Measurements from ENCODE around the gene ZFHX3. TPM values are rescaled to one million over a fixed set of nuclear protein-coding genes. Genes with fewer than 3 reads are reported as not detected.

Gene ZFHX3
- total RNA-seq, 4 donors from 2014 or later, result 36.3 to 44.0 (median 38.1) TPM

GRCh38 chr16:73015612-73016487, 32.1 kb downstream of the ZFHX3 start:
- Histone ChIP-seq H3K36me3 (no peaks in the 10 kb centered on the region), H3K9me3 (no peaks in the 10 kb centered on the region), H3K27me3 (no peaks in the 10 kb centered on the region), H3K4me1 (peaks cover 0 to 41% (median 18%) of the 10 kb centered on the region in 4 donors), H3K27ac (no peak overlapping the region), H3K4me3 (no peak overlapping the region)
- TF ChIP-seq POLR2A (IDR thresholded peaks at IDR 0.05), result no peak
- TF ChIP-seq EP300 (IDR thresholded peaks at IDR 0.05), result no peak
- TF ChIP-seq CTCF (IDR thresholded peaks at IDR 0.05), result no peak
- WGBS, 2 donors, result 95% methylated on average over 15 to 18 of the region's 18 CpGs
- no peak for DNase-seq (ENCODE audit: low spot score in 2 of 2)

GRCh38 chr16:73014768-73015167, 33.2 kb downstream of the ZFHX3 start:
- Histone ChIP-seq H3K9me3 (no peaks in the 10 kb centered on the region), H3K4me1 (peaks cover 0 to 41% (median 17%) of the 10 kb centered on the region in 4 donors), H3K36me3 (no peaks in the 10 kb centered on the region), H3K27ac (no peak overlapping the region), H3K4me3 (no peak overlapping the region), H3K27me3 (no peaks in the 10 kb centered on the region)
- WGBS, 2 donors, result 96 to 100% methylated on average over 3 of the region's 3 CpGs
- no peak for DNase-seq (ENCODE audit: low spot score in 2 of 2)
- TF ChIP-seq CTCF (IDR thresholded peaks at IDR 0.05), result no peak
- no peak for TF ChIP-seq POLR2A (IDR thresholded peaks at IDR 0.05)
- no peak for TF ChIP-seq EP300 (IDR thresholded peaks at IDR 0.05)

- Histone ChIP-seq H3K36me3 (no peaks in the 10 kb centered on the region), H3K27me3 (no peaks in the 10 kb centered on the region), H3K4me3 (no peak overlapping the region), H3K4me1 (peaks cover 0 to 36% (median 9%) of the 10 kb centered on the region in 4 donors), H3K27ac (no peak overlapping the region), H3K9me3 (no peaks in the 10 kb centered on the region)
- DNase-seq (ENCODE audit: low spot score in 2 of 2), result no peak
- TF ChIP-seq CTCF (IDR thresholded peaks at IDR 0.05), result no peak
- no peak for TF ChIP-seq POLR2A (IDR thresholded peaks at IDR 0.05)
- TF ChIP-seq EP300 (IDR thresholded peaks at IDR 0.05), result no peak
- WGBS, 2 donors, result 95% methylated on average over 5 of the region's 5 CpGs
Observed at GRCh38 chr16:73013974-73014373, 34.0 kb downstream of the ZFHX3 start.

- H3K27ac ChIP-seq, result no peak overlapping the region
- no peaks in the 10 kb centered on the region for H3K9me3 ChIP-seq
- TF ChIP-seq CTCF (IDR thresholded peaks at IDR 0.05) (no peak), EP300 (IDR thresholded peaks at IDR 0.05) (no peak), POLR2A (IDR thresholded peaks at IDR 0.05) (no peak)
- H3K4me1 ChIP-seq, result peaks cover 0 to 26% (median 8%) of the 10 kb centered on the region in 4 donors
- no peak overlapping the region for H3K4me3 ChIP-seq
- no peaks in the 10 kb centered on the region for H3K27me3 ChIP-seq
- WGBS, 2 donors, result 89 to 90% methylated on average over 5 of the region's 5 CpGs
- DNase-seq (ENCODE audit: low spot score in 2 of 2), result no peak
- H3K36me3 ChIP-seq, result no peaks in the 10 kb centered on the region
Observed at GRCh38 chr16:73012341-73012740, 35.6 kb downstream of the ZFHX3 start.

- H3K4me1 ChIP-seq, result peaks cover 0 to 26% (median 8%) of the 10 kb centered on the region in 4 donors
- no peak overlapping the region for H3K4me3 ChIP-seq
- H3K27me3 ChIP-seq, result no peaks in the 10 kb centered on the region
- no peak for DNase-seq (ENCODE audit: low spot score in 2 of 2)
- H3K9me3 ChIP-seq, result no peaks in the 10 kb centered on the region
- TF ChIP-seq EP300 (IDR thresholded peaks at IDR 0.05) (no peak), CTCF (IDR thresholded peaks at IDR 0.05) (no peak), POLR2A (IDR thresholded peaks at IDR 0.05) (no peak)
- WGBS, 2 donors, result 73 to 74% methylated on average over 4 of the region's 4 CpGs
- H3K36me3 ChIP-seq, result no peaks in the 10 kb centered on the region
- no peak overlapping the region for H3K27ac ChIP-seq
Observed at GRCh38 chr16:73011926-73012325, 36.0 kb downstream of the ZFHX3 start.

Data from tibial nerve (tissue), 4 donors.